Endodermal cell (in vitro differentiated cells): ENCODE measurements around the gene RASGRF2. TPM values are rescaled to one million over a fixed set of nuclear protein-coding genes. Genes with fewer than 3 reads are reported as not detected.

Experiments
- DNase-seq: peaks from one replicate; pipeline ENCODE4 v3.0.0-alpha.2; 2017
- H3K27ac ChIP-seq: 2 replicates; pipeline ENCODE4 v1.5.1; 2013; ENCODE audit warnings: mild to moderate bottlenecking, low read depth, low read length, moderate library complexity
- H3K27me3 ChIP-seq: 2 replicates; pipeline ENCODE4 v1.6.1; 2013; ENCODE audit warnings: mild to moderate bottlenecking, low read length, moderate library complexity; ENCODE audit not compliant: insufficient read depth, control insufficient read depth, poor library complexity, severe bottlenecking
- H3K36me3 ChIP-seq: 2 replicates; pipeline ENCODE4 v1.7.0; 2013; ENCODE audit warnings: mild to moderate bottlenecking, low read length, moderate library complexity; ENCODE audit not compliant: control insufficient read depth, insufficient read depth
- H3K4me1 ChIP-seq: one replicate; pipeline ENCODE4 v1.7.0; 2013; ENCODE audit warnings: low read length; ENCODE audit not compliant: control insufficient read depth, insufficient read depth
- H3K4me3 ChIP-seq: 2 replicates; pipeline ENCODE4 v1.5.1; 2013; ENCODE audit warnings: mild to moderate bottlenecking, low read length, moderate library complexity
- H3K9ac ChIP-seq: 2 replicates; pipeline ENCODE4 v1.6.1; 2013; ENCODE audit warnings: mild to moderate bottlenecking, low read length, moderate library complexity; ENCODE audit not compliant: poor library complexity, severe bottlenecking; ENCODE audit errors: extremely low read depth
- H3K9me3 ChIP-seq: 2 replicates; pipeline ENCODE4 v1.6.1; 2013; ENCODE audit warnings: mild to moderate bottlenecking, low read length, moderate library complexity; ENCODE audit not compliant: control insufficient read depth
- H3K27ac Mint-ChIP-seq: 2 replicates; pipeline ENCODE4 v1.8.0; 2020; ENCODE audit warnings: mixed read lengths
- H3K27me3 Mint-ChIP-seq: 2 replicates; pipeline ENCODE4 v1.8.0; 2021; ENCODE audit warnings: mild to moderate bottlenecking, mixed read lengths; ENCODE audit not compliant: insufficient read depth
- H3K36me3 Mint-ChIP-seq: 2 replicates; pipeline ENCODE4 v1.8.0; 2020; ENCODE audit warnings: low read depth, mixed read lengths
- H3K4me1 Mint-ChIP-seq: 2 replicates; pipeline ENCODE4 v1.8.0; 2020; ENCODE audit warnings: mixed read lengths
- H3K4me3 Mint-ChIP-seq: 2 replicates; pipeline ENCODE4 v1.8.0; 2020; ENCODE audit warnings: mild to moderate bottlenecking, moderate library complexity, mixed read lengths
- H3K9me3 Mint-ChIP-seq: 2 replicates; pipeline ENCODE4 v1.8.0; 2020; ENCODE audit warnings: mild to moderate bottlenecking, mixed read lengths
- CTCF ChIP-seq: fragments of 200-600 bp; sonication (generic); conservative IDR thresholded peaks from 2 replicates; pipeline ENCODE4 v1.5.0; 2021; ENCODE audit warnings: antibody characterized with exemption, mild to moderate bottlenecking
- WGBS, 2 experiments: methylation state at CpG; one replicate each; pipeline versions ENCODE4 v1.1.5 to v1.1.7; 2013; ENCODE audit warnings: missing lambda C conversion rate in 2 of 2, mixed read lengths in 1 of 2; ENCODE audit not compliant: insufficient coverage in 1 of 2, insufficient read length in 1 of 2; 5-methylcytosine and 5-hydroxymethylcytosine counted together
- total RNA-seq, 2 donors: library from RNA; stranded (reverse); fragmentation: NEBNext Ultra II Directional in 1 of 2; extraction: Animal tissue kit (Norgen Biotek cat#: 25700) in 1 of 2; gene quantifications; 2 replicates in 1 of 2; 3 replicates in 1 of 2; pipeline ENCODE4 v1.2.1, GENCODE V29; 2021

The RASGRF2 gene
- total RNA-seq, 2 donors from 2014 or later = 0.64 to 14.4 TPM

GRCh38 chr5:81134566-81134965, 174.4 kb downstream of the RASGRF2 start:
- H3K27ac ChIP-seq = no peak overlapping the region

GRCh38 chr5:81136557-81136956, 176.4 kb downstream of the RASGRF2 start:
- H3K36me3 Mint-ChIP-seq = peaks cover 16% of the 10 kb centered on the region

More at GRCh38 chr5:81134566-81134965, 174.4 kb downstream of the RASGRF2 start:
- H3K27me3 Mint-ChIP-seq = no peaks in the 10 kb centered on the region
- Histone ChIP-seq H3K4me3 (no peak overlapping the region), H3K27me3 (no peaks in the 10 kb centered on the region), H3K36me3 (no peaks in the 10 kb centered on the region), H3K9me3 (peaks cover 46% of the 10 kb centered on the region), H3K9ac (no peak overlapping the region), H3K4me1 (peaks cover 25% of the 10 kb centered on the region)
- H3K36me3 Mint-ChIP-seq = peaks cover 12% of the 10 kb centered on the region
- no peak overlapping the region for H3K4me3 Mint-ChIP-seq
- no peak overlapping the region for H3K27ac Mint-ChIP-seq
- peaks cover 50% of the 10 kb centered on the region for H3K4me1 Mint-ChIP-seq
- no peak for DNase-seq
- no peak for TF ChIP-seq CTCF
- peaks cover 22% of the 10 kb centered on the region for H3K9me3 Mint-ChIP-seq

GRCh38 chr5:81137833-81138232, 177.7 kb downstream of the RASGRF2 start:
- no peak for TF ChIP-seq CTCF
- Histone ChIP-seq H3K36me3 (no peaks in the 10 kb centered on the region), H3K9ac (peak overlapping the region; percentile 48), H3K4me3 (peak overlapping the region; percentile 71), H3K4me1 (peaks cover 9% of the 10 kb centered on the region), H3K9me3 (peaks cover 50% of the 10 kb centered on the region), H3K27ac (no peak overlapping the region), H3K27me3 (no peaks in the 10 kb centered on the region)
- 25 to 52% methylated on average over 1 to 2 of the region's 2 CpGs for WGBS, 2 experiments
- Mint-ChIP-seq H3K9me3 (peaks cover 22% of the 10 kb centered on the region), H3K36me3 (peaks cover 16% of the 10 kb centered on the region), H3K4me1 (peaks cover 43% of the 10 kb centered on the region), H3K27ac (peak overlapping the region; percentile 89), H3K27me3 (no peaks in the 10 kb centered on the region), H3K4me3 (peak overlapping the region; percentile 63)
- no peak for DNase-seq

More at GRCh38 chr5:81136557-81136956, 176.4 kb downstream of the RASGRF2 start:
- no peak overlapping the region for H3K4me3 Mint-ChIP-seq
- DNase-seq = no peak
- H3K27ac Mint-ChIP-seq = no peak overlapping the region
- peaks cover 43% of the 10 kb centered on the region for H3K4me1 Mint-ChIP-seq
- peaks cover 21% of the 10 kb centered on the region for H3K4me1 ChIP-seq
- H3K36me3 ChIP-seq = no peaks in the 10 kb centered on the region
- WGBS, 2 experiments = 79 to 94% methylated on average over 2 to 3 of the region's 3 CpGs
- H3K4me3 ChIP-seq = peak overlapping the region; percentile 71
- TF ChIP-seq CTCF = no peak
- H3K9ac ChIP-seq = no peak overlapping the region
- peaks cover 22% of the 10 kb centered on the region for H3K9me3 Mint-ChIP-seq
- H3K27ac ChIP-seq = no peak overlapping the region
- H3K27me3 ChIP-seq = no peaks in the 10 kb centered on the region
- H3K27me3 Mint-ChIP-seq = no peaks in the 10 kb centered on the region
- H3K9me3 ChIP-seq = peaks cover 50% of the 10 kb centered on the region
